GM12864 (cell line): Measurements from ENCODE around the gene CPA3.

Experiments
- DNase-seq: peaks from one replicate; pipeline ENCODE4 v3.0.0-alpha.2; 2011; ENCODE audit warnings: low read depth
- H3K4me3 ChIP-seq: 2 replicates; pipeline ENCODE4 v1.5.1; 2011; ENCODE audit warnings: mild to moderate bottlenecking, low read depth, low read length, control low read depth
- CTCF ChIP-seq: IDR thresholded peaks from 2 replicates; pipeline ENCODE4 v1.5.1; 2011; ENCODE audit warnings: low read depth, mild to moderate bottlenecking, moderate library complexity, low read length, control low read depth, inconsistent platforms; ENCODE audit errors: missing control alignments

Gene CPA3

GRCh38 chr3:148857316-148857715, 7.8 kb upstream of the CPA3 start:
- no peak for DNase-seq
- TF ChIP-seq CTCF = no peak

GRCh38 chr3:148861277-148861869, 3.7 kb upstream of the CPA3 start:
- DNase-seq = peak; percentile 5
- peak; percentile 44 for TF ChIP-seq CTCF
- no peak overlapping the region for H3K4me3 ChIP-seq

More at GRCh38 chr3:148857316-148857715, 7.8 kb upstream of the CPA3 start:
- H3K4me3 ChIP-seq = no peak overlapping the region

- TF ChIP-seq CTCF = no peak
- H3K4me3 ChIP-seq = no peak overlapping the region
- no peak for DNase-seq
Measured at GRCh38 chr3:148863297-148863696, 1.8 kb upstream of the CPA3 start.

- TF ChIP-seq CTCF = no peak
- no peak overlapping the region for H3K4me3 ChIP-seq
- no peak for DNase-seq
Measured at GRCh38 chr3:148863814-148864213, 1.3 kb upstream of the CPA3 start.

GRCh38 chr3:148866261-148866660, 1.2 kb downstream of the CPA3 start:
- H3K4me3 ChIP-seq = no peak overlapping the region
- no peak for DNase-seq
- TF ChIP-seq CTCF = no peak

GRCh38 chr3:148873270-148873927, 8.3 kb downstream of the CPA3 start:
- no peak for TF ChIP-seq CTCF
- no peak for DNase-seq
- H3K4me3 ChIP-seq = no peak overlapping the region

- no peak for DNase-seq
- no peak for TF ChIP-seq CTCF
Measured at GRCh38 chr3:148873977-148874376, 8.9 kb downstream of the CPA3 start.

More at GRCh38 chr3:148873977-148874376, 8.9 kb downstream of the CPA3 start:
- no peak overlapping the region for H3K4me3 ChIP-seq
